HEK293 (cell line): Measurements from ENCODE around the gene CPA2.

Source experiments
- CTCF ChIA-PET: fragments of 350-600 bp; formaldehyde crosslinking; extraction: SDS; loops from one replicate; lab custom pipeline; 2021; ENCODE audit warnings: antibody characterized with exemption; lab: Yijun Ruan, JAX
- POLR2A ChIA-PET: fragments of 300-600 bp; formaldehyde crosslinking; extraction: SDS; loops from one replicate; lab custom pipeline; 2020; ENCODE audit warnings: antibody characterized with exemption, inconsistent platforms; lab: Yijun Ruan, JAX
- H3K27ac ChIP-seq: fragments of 200-500 bp; sonication (Bioruptor generic); 2 replicates; pipeline ENCODE4 v1.5.1; 2014; ENCODE audit warnings: low read depth, low read length, control low read depth, inconsistent platforms; ENCODE audit errors: extremely low read depth
- H3K36me3 ChIP-seq, 2 experiments: fragments of 200-500 bp in 1 of 2; sonication (Bioruptor generic) in 1 of 2; 1 replicate in 1 of 2; 2 replicates in 1 of 2; pipeline ENCODE4 v1.5.1; 2014 to 2017; ENCODE audit warnings: inconsistent platforms in 2 of 2, low read length in 2 of 2; ENCODE audit not compliant: control insufficient read depth in 2 of 2, insufficient read depth in 1 of 2
- H3K4me1 ChIP-seq: fragments of 200-500 bp; sonication (Bioruptor generic); 2 replicates; pipeline ENCODE4 v1.5.1; 2014; ENCODE audit warnings: mild to moderate bottlenecking, low read length, inconsistent platforms; ENCODE audit not compliant: control insufficient read depth, insufficient read depth
- H3K4me3 ChIP-seq: 2 replicates; pipeline ENCODE4 v1.5.1; 2011; ENCODE audit warnings: low read depth, mild to moderate bottlenecking, control low read depth, low read length, moderate library complexity
- H3K9me3 ChIP-seq: fragments of 200-500 bp; sonication (Bioruptor generic); 2 replicates; pipeline ENCODE4 v1.5.1; 2014; ENCODE audit warnings: low read depth, low read length, inconsistent platforms; ENCODE audit not compliant: control insufficient read depth, insufficient read depth
- ATF2 ChIP-seq: fragments of 450-650 bp; formaldehyde crosslinking; IDR thresholded peaks from 2 replicates; pipeline ENCODE4 v1.5.1; 2016; ENCODE audit warnings: missing biosample characterization, missing genetic modification characterization, low read depth
- KLF9 ChIP-seq: fragments of 450-650 bp; formaldehyde crosslinking; IDR thresholded peaks from 2 replicates; pipeline ENCODE4 v1.5.1; 2016; ENCODE audit warnings: missing biosample characterization, missing genetic modification characterization, low read depth
- PRDM10 ChIP-seq: fragments of 450-650 bp; formaldehyde crosslinking; IDR thresholded peaks from 2 replicates; pipeline ENCODE4 v1.5.1; 2016; ENCODE audit warnings: missing biosample characterization, missing genetic modification characterization
- SP7 ChIP-seq: fragments of 450-650 bp; formaldehyde crosslinking; IDR thresholded peaks from 2 replicates; pipeline ENCODE4 v1.5.1; 2016; ENCODE audit warnings: missing biosample characterization, missing genetic modification characterization
- TSHZ1 ChIP-seq: fragments of 450-650 bp; formaldehyde crosslinking; IDR thresholded peaks from 2 replicates; pipeline ENCODE4 v1.5.1; 2016; ENCODE audit warnings: missing biosample characterization, missing genetic modification characterization, borderline replicate concordance
- YY2 ChIP-seq: fragments of 450-650 bp; formaldehyde crosslinking; IDR thresholded peaks from 2 replicates; pipeline ENCODE4 v1.5.1; 2016; ENCODE audit warnings: missing biosample characterization, missing genetic modification characterization
- ZFHX2 ChIP-seq: fragments of 450-650 bp; formaldehyde crosslinking; conservative IDR thresholded peaks from 2 replicates; pipeline ENCODE4 v1.5.1; 2016; ENCODE audit warnings: missing biosample characterization, missing genetic modification characterization
- ZNF19 ChIP-seq: fragments of 450-650 bp; formaldehyde crosslinking; IDR thresholded peaks from 2 replicates; pipeline ENCODE4; 2016; ENCODE audit warnings: missing biosample characterization, missing genetic modification characterization, low read depth
- ZNF223 ChIP-seq: fragments of 450-650 bp; formaldehyde crosslinking; IDR thresholded peaks from 2 replicates; pipeline ENCODE4 v1.5.1; 2016; ENCODE audit warnings: missing biosample characterization, missing genetic modification characterization
- ZNF335 ChIP-seq: fragments of 450-650 bp; formaldehyde crosslinking; conservative IDR thresholded peaks from 2 replicates; pipeline ENCODE4 v1.5.1; 2016; ENCODE audit warnings: missing biosample characterization, missing genetic modification characterization
- ZNF362 ChIP-seq: fragments of 450-650 bp; formaldehyde crosslinking; IDR thresholded peaks from 2 replicates; pipeline ENCODE4 v1.5.1; 2016; ENCODE audit warnings: missing biosample characterization, missing genetic modification characterization
- ZNF404 ChIP-seq: fragments of 450-650 bp; formaldehyde crosslinking; IDR thresholded peaks from 2 replicates; pipeline ENCODE4 v1.5.1; 2017; ENCODE audit warnings: missing biosample characterization, missing genetic modification characterization
- ZNF426 ChIP-seq: fragments of 450-650 bp; formaldehyde crosslinking; IDR thresholded peaks from 2 replicates; pipeline ENCODE4 v1.5.1; 2017; ENCODE audit warnings: missing biosample characterization, missing genetic modification characterization, mild to moderate bottlenecking, inconsistent platforms, moderate library complexity
- ZNF433 ChIP-seq: fragments of 450-650 bp; formaldehyde crosslinking; IDR thresholded peaks from 2 replicates; pipeline ENCODE4 v1.5.1; 2016; ENCODE audit warnings: missing biosample characterization, missing genetic modification characterization, low read depth
- ZNF501 ChIP-seq: fragments of 450-650 bp; formaldehyde crosslinking; IDR thresholded peaks from 2 replicates; pipeline ENCODE4 v1.5.1; 2016; ENCODE audit warnings: missing biosample characterization, missing genetic modification characterization
- ZNF654 ChIP-seq: fragments of 450-650 bp; formaldehyde crosslinking; IDR thresholded peaks from 2 replicates; pipeline ENCODE4 v1.5.1; 2016; ENCODE audit warnings: low read depth, missing biosample characterization, missing genetic modification characterization
- ZNF658 ChIP-seq: fragments of 450-650 bp; formaldehyde crosslinking; IDR thresholded peaks from 2 replicates; pipeline ENCODE4; 2016; ENCODE audit warnings: missing biosample characterization, missing genetic modification characterization
- ZXDB ChIP-seq: fragments of 450-650 bp; formaldehyde crosslinking; IDR thresholded peaks from 2 replicates; pipeline ENCODE4 v1.5.1; 2016; ENCODE audit warnings: missing biosample characterization, missing genetic modification characterization

Gene CPA2

GRCh38 chr7:130276796-130277762 is 10.4 kb downstream of the CPA2 start (continued):
- no peak for TF ChIP-seq KLF9 (tag by site-specific recombination)

- no peaks in the 10 kb centered on the region for H3K9me3 ChIP-seq
- H3K27ac ChIP-seq = no peak overlapping the region
- H3K4me3 ChIP-seq = no peak overlapping the region
- ChIA-PET POLR2A (interaction anchor here (1.2 kb wide), 1 partner anchor 73 kb away, joined by 3 read pairs; the partner anchor contains the start of gene TMEM209), CTCF (interaction anchor here (0.5 to 1.9 kb wide), 10 partner anchors 11 to 627 kb away, joined by 3 to 5 read pairs (median 4); partner anchors contain the start of genes CEP41 and TMEM209)
- H3K4me1 ChIP-seq = no peaks in the 10 kb centered on the region
- TF ChIP-seq ZNF335 (tag by site-specific recombination) (no peak), ZNF404 (tag by site-specific recombination) (peak; percentile 84), ZNF654 (tag by site-specific recombination) (peak; percentile 28), PRDM10 (tag by site-specific recombination) (no peak), ATF2 (tag by site-specific recombination) (peak; percentile 74; the same call in 1 of the 2 replicates)
- H3K36me3 ChIP-seq = no peaks in the 10 kb centered on the region
Observed at GRCh38 chr7:130277763-130278643, 11.3 kb downstream of the CPA2 start.

GRCh38 chr7:130278860-130279259 is 12.2 kb downstream of the CPA2 start:
- no peak overlapping the region for H3K4me3 ChIP-seq
- H3K36me3 ChIP-seq = no peaks in the 10 kb centered on the region
- CTCF ChIA-PET = interaction anchor here (0.6 to 1.9 kb wide), 7 partner anchors 10 to 626 kb away, joined by 3 to 5 read pairs (median 4); partner anchors contain the start of genes CEP41 and TMEM209
- no peaks in the 10 kb centered on the region for H3K4me1 ChIP-seq
- POLR2A ChIA-PET = interaction anchor here (1.2 kb wide), 1 partner anchor 74 kb away, joined by 3 read pairs; the partner anchor contains the start of gene TMEM209
- H3K9me3 ChIP-seq = no peaks in the 10 kb centered on the region
- no peak overlapping the region for H3K27ac ChIP-seq
- TF ChIP-seq SP7 (tag by site-specific recombination) (no peak), ZNF501 (no peak), ZNF223 (tag by site-specific recombination) (no peak), TSHZ1 (tag by site-specific recombination) (no peak), ZNF19 (tag by site-specific recombination) (no peak), ZNF362 (no peak), ZNF433 (tag by site-specific recombination) (no peak), ZNF426 (tag by site-specific recombination) (no peak), ZNF658 (no peak), YY2 (tag by site-specific recombination) (no peak), ZFHX2 (tag by site-specific recombination) (no peak), ZXDB (tag by site-specific recombination) (no peak)
